ENCODE data around the gene STK36.

Gene STK36

DNA sequence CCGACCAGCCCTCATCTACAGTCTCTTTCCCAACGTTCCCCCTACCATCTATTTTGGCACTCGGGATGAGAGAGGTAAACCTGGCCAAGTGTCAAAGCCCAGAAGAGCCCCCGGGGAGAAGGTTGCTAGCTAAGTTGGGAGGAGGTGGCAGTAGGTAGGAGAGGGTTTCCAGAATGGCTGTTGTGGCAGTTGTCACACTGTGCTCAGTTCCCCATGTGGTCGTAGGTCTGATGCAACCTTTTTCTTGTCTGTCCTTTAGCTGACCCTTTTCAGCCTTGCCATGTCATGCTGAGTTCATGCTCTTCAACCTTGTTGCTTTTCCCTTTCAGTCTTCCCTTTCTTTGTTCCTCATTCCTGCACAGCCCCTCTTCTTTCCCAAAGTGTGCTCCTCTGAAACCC lies 73.3 kb downstream of the STK36 start:
- Mint-ChIP-seq H3K9me3 (no peaks in the 10 kb centered on the region), H3K4me3 (no peak overlapping the region), H3K27me3 (no peaks in the 10 kb centered on the region), H3K27ac (peak overlapping the region; percentile 59), H3K4me1 (peaks cover 11% of the 10 kb centered on the region), H3K36me3 (peaks cover 32% of the 10 kb centered on the region)

DNA sequence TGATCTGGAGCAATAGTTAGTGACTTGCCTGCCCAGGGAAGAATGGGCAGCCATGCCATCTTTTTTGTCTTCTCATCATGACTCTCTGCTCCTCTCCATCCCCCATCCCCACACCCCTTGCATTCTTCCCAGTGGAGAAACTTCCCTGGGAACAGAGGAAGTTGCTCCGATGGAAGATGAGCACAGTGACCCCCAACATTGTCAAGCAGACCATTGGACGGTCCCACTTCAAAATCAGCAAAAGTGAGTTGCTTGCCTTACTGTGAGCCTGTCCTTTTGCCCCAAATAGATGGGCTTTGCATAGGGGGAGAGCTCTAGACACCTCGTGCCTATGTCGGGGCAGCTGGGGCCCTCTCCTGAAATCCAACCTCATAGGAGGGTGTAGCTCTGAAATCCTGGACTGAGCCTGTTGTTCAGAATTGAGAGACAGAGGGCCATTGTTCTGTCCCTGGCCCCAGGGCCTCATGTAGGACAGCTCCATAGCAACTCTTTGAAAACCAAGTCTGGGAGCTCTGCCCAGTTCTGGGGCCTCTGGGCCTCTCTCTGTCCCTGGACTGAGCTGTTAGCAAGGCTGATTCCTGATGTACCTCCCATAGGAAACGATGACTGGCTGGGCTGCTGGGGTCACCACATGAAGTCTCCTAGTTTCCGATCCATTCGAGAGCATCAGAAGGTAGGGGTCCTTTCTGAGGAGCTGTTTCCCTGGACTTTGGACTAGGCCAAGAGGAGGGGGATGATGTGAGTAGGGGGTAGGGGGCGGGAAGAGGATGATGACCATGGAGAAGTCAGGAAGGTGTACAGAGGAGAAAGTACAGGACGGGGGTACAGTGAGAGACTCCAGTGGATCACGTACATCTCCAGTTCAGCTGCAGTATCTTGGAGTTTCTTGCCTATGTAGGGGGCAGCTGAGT lies 73.9 kb downstream of the STK36 start:
- peaks cover 11% of the 10 kb centered on the region for H3K4me1 Mint-ChIP-seq
- H3K36me3 Mint-ChIP-seq = peaks cover 32% of the 10 kb centered on the region
- no peaks in the 10 kb centered on the region for H3K9me3 Mint-ChIP-seq
- no peaks in the 10 kb centered on the region for H3K27me3 Mint-ChIP-seq
- peak overlapping the region; percentile 59 for H3K27ac Mint-ChIP-seq
- H3K4me3 Mint-ChIP-seq = no peak overlapping the region

DNA sequence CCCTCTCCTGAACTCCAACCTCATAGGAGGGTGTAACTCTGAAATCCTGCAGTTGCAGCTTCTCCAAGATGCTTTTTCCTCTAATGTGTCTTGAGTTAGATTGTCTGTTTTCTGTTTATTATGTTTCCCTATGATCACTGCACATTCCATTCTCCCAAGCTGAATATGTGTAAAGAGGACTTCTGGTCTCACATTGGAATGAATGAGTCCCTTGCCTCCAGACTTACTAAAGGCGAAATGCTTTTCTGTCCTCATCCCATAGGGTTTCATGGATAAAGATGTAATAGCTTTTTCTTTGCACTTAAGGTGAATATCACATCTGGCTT lies 74.5 kb downstream of the STK36 start:
- peaks cover 32% of the 10 kb centered on the region for H3K36me3 Mint-ChIP-seq
- H3K27me3 Mint-ChIP-seq = no peaks in the 10 kb centered on the region

DNA sequence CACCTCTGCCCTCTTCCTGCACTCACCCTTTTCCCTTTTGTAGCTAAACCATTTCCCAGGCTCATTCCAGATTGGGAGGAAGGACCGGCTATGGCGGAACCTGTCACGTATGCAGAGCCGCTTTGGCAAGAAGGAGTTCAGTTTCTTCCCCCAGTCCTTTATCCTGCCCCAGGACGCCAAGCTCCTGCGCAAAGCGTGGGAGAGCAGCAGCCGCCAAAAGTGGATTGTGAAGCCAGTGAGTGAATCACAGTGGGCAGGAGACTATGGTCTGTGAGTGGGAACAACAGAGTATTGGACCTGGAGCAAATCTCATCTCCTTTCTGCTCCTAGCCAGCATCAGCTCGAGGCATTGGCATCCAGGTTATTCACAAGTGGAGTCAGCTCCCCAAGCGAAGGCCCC lies 75.1 kb downstream of the STK36 start:
- peaks cover 34% of the 10 kb centered on the region for H3K36me3 Mint-ChIP-seq
- H3K4me1 Mint-ChIP-seq = peaks cover 11% of the 10 kb centered on the region
- no peak overlapping the region for H3K27ac Mint-ChIP-seq
- no peaks in the 10 kb centered on the region for H3K27me3 Mint-ChIP-seq
- H3K9me3 Mint-ChIP-seq = no peaks in the 10 kb centered on the region
- no peak overlapping the region for H3K4me3 Mint-ChIP-seq

More for the DNA sequence above, 74.5 kb downstream of the STK36 start:
- H3K4me1 Mint-ChIP-seq = peaks cover 11% of the 10 kb centered on the region
- no peaks in the 10 kb centered on the region for H3K9me3 Mint-ChIP-seq
- H3K4me3 Mint-ChIP-seq = no peak overlapping the region
- H3K27ac Mint-ChIP-seq = peak overlapping the region; percentile 10

DNA sequence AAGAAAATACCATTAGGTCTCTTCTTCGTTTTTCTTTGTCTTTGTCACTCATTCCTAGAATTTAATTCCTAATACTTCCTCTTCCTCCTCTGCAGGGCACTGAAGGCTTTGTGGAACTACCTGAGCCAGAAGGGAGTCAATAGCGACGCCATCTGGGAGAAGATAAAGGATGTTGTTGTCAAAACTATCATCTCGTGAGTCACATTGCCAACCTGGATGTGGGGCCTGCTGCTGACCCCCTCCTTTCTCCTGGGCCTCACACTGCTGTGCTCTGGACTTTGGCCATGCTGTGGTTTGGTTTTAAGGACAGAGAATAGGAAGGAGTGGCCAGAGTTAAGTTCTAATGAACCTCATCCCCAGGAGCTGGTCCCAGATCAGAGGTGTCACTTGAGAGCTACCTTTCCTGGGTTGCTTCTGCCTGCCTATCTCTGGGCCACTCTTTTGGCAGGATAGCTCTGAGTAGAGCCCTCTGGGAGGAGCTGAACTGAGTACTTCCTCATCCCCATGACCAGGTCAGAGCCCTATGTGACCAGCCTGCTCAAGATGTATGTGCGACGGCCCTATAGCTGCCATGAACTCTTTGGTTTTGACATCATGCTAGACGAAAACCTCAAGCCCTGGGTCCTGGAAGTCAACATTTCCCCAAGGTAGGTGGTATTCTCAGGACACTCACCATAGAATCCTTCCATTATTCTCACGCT lies 77.0 kb downstream of the STK36 start:
- peaks cover 11% of the 10 kb centered on the region for H3K4me1 Mint-ChIP-seq

More for the DNA sequence above, 77.0 kb downstream of the STK36 start:
- no peaks in the 10 kb centered on the region for H3K9me3 Mint-ChIP-seq
- peaks cover 46% of the 10 kb centered on the region for H3K36me3 Mint-ChIP-seq
- H3K27me3 Mint-ChIP-seq = no peaks in the 10 kb centered on the region
- no peak overlapping the region for H3K4me3 Mint-ChIP-seq
- no peak overlapping the region for H3K27ac Mint-ChIP-seq
